ENCODE data around the gene PSMA7.

Gene PSMA7

DNA sequence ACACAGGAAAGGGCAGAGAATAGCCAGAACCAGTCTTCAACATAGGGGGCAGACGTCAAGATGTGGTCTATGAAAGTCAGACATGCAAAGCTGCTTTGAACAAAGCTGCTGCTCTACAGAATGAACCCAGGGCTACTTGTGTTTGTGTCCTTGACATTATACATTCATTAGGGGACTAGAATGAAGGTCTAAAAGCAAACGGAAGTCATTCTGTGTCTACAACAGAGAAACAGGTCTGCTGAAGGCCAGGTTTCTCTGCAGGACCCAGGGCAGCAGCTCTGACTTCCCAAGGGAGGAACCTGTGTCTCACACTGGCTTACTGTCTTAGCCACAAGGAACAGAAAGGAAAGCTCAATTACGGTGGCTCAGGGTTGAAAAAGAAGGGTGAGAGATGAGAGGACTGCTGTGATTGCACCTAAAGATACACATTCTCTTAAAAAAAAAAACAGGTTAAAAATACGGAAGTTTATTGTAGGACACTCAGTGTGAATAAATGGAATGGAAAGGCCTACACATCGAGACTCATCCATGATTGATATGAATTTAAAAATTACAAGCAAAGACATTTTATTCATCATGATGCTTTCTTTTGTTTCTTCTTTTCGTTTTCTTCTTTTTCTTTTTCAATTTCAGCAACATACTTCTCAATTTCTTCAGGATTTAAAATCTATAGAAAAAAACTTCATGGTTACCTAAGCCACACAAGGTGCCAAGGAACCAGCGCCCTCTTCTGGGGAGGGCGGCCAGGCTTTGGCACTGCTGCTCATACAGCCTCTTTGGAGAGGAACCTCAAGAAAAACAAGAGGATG is 6.7 kb downstream of the PSMA7 start:
- peak in 4 of 14 donors; percentile 5 to 24 (median 18) for DNase-seq

DNA sequence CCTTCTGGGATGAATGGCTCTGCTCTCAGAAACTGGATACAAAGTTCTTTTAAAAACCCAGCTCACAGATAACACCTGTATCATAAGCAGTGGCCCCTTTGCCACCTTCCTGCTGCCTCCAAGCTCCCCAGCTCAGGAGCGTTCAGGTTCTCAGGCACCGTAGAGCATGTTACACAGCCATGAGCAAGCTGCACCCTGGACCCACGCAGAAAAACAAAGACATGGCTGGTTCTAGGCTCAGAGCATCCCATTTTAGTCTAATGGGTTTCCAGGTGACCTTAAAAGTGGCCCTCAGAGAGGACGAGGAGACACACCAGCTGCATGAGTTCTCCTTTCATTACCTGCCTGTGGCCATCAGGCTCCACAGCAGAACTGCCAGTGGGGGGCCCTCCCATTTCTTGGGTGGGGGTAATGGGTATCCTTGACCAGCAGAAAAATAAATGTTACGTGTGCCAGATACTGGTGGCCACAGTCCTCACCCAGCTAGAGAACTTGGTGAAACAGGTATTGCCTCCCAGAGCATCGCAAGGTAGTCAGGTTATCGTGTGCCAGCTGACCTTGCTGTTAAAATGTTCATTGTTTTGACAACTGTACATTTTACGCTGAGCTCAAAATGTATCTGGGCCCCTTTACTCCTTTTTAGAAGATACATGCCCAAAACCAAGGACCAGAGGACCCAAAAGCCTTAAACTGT is 7.5 kb downstream of the PSMA7 start:
- DNase-seq = no peak

DNA sequence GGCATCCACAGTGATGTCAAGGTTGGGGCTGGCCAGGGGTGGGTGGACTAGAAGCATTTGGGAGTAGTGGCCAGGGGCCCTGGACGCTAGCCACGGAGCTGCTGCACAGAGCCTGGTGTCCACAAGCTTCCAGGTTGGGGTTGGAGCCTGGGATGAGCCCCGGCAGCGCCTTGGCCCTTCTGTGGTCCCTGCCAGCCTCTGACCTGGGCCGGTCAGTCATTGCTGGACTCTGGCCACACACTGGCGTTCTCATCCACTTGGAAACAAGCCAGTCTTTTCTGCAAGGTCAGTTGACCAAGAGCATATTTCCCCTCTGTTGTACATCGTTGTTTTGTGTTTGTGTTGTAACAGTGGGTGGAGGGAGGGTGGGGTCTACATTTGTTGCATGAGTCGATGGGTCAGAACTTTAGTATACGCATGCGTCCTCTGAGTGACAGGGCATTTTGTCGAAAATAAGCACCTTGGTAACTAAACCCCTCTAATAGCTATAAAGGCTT is 8.4 kb downstream of the PSMA7 start:
- DNase-seq = no peak

DNA sequence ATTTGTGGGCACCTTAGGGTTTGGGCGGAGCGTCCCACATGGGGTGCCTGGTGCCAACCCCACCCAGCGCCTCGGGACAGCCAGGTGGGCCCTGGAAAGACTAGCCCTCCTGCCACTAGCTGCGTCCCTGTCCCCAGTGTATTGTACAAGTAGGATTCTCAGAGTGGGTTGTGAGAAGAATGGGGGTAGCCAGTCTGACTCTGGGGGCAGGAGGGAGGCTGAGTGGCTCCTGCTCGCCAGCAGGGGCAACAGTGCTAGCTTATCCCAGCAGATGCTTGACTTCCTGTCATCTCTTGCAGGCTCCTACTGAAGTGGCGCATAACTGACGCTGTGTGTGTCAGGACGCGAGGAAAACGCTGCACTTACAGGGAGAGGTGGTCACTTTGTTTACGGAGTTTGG is 9.3 kb downstream of the PSMA7 start:
- no peak for DNase-seq

DNA sequence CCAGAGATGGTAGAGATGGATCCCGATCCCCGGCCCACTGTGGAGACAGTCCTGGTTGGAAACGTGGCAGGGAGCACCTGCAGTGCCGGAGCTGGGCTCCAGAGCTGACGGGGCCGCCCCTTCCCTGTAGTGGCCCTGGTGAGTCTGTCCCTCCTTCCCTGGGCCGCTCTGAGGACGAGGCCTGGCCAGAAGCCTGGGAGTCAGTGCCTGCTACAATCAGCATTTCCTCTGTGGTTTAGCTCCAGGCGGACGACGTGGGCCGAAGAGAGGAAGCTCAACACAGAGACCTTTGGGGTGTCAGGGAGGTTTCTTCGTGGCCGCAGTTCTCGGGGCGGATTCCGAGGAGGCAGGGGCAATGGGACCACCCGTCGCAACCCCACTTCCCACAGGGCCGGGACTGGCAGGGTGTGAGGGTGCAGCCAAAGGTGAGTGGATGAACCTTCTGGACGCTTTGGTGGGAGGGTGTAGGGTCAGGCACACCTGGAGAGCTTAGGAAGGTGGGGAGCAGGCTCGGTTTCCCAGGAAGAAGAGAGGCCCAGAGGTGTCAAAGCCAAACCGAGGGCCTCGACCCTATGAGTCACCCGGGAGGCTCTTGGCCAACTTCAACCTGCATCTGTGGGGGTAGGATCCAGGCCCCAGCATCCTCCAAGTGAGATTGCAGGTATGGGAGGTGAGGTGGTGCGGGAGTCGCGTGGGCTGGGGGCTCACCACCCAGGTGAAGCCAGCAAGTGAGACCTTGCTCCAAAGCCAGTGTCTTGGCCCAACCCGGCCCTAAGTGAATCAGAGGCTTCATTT is 9.9 kb downstream of the PSMA7 start:
- peak in 1 of 14 donors; percentile 16 for DNase-seq

DNA sequence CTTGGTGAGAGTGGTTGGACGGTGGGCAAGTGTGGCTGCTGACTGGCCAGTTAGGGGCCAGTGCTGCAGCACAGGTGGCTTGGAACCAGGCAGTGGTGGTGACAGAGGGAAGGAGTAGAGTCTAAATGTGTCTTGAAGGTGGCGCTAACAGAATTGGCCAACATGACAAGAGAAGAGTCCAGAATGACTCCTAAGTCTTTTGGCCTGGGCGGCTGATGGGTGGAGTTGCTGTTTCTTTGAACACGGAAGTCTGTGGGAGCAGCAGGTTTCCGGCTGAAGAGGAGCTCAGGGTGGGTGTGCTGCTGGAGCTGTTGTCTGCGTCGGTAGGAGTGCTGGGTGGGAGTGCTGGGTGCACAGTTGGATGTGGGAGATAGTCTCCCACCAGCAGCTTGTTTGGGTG is 10.8 kb downstream of the PSMA7 start:
- no peak for DNase-seq

DNA sequence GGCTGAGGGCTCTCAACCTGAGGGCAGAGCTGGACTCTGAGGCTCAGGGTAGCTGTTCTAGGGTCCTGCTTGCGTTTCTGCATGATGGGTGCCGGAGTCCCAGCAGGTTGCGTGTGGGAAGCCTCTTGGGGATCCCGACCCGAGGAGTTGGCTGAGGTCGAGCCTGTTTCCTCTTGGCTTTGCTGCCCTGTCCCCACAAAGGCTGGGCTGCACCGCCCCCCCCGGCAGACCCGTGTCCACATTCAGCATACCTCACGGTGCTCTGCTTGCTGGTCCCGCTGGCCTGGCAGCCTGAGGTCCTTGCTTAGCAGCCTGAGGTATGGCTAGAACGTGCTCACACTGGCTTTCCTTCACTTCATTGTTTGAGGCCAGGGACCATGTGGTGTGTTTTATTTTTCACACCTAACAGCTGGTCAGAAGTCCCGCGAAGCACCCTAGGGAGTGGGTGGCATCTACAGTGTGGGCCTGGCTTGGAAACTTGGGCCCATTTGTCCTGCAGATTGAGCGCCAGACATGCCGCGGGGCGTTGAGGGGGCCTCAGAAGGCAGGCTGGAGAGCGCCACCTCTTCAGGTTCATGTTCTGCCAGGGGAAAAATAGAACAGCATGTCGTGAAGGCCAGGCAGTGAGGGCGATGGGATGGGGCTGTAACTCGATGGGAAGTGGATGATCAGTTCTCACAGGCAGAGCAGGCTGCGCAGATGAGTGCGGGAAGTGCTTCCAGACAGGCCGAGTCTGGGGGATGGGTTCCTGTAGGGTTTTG is 11.5 kb downstream of the PSMA7 start:
- no peak for DNase-seq

DNA sequence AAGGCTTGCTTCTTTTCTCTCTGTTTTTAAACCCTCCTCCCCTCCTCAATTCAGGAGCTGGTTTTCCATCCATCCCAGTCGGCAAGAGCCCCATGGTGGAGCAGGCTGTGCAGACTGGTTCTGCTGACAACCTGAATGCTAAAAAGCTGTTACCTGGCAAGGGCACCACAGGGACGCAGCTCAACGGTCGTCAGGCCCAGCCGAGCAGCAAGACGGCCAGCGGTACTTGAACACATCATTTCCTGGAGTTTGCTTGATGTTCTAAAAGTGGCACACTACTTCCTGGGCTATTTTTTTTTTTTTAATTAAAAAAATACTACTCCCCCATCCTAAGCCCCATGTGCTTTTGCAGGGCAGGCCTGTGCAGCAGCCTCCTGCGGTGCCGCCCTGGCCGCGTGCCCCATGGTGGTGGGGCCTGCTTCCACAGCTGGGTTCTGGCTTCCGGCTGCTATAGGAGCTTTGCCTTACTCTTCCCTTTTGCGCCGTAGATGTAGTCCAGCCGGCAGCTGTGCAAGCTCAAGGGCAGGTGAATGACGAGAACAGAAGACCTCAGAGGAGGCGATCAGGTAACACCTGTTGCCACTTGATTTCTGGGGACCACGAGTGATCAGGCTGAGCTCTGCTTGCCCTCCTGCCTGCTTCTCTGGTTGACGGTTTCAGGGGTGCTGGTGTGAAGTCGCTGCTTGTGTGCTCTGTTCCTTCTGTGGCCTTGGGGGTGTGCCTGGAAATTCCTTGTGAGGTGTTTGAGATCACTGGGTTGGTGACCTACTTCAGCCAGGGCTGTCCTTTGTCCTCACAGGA is 13.3 kb downstream of the PSMA7 start:
- no peak for DNase-seq

DNA sequence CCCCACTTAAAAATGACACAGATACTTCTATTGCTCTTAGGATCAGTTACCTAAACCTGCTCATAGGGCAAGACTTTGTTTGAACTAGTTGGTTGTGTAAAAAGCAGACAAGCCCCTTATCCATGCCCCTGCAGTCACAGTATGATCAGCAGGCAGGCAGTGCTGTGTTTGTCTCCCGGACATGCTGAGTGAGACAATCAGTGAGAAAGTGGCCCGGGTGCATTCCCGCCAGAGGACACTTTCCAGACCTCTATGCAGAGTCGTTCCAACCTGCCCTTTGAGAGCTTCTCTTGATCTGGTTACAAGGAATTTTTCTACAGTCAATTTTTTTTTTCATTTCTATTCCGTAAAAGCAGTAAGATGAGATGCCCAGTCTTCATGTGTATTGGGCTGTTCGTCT is 14.7 kb downstream of the PSMA7 start:
- no peak for DNase-seq

DNA sequence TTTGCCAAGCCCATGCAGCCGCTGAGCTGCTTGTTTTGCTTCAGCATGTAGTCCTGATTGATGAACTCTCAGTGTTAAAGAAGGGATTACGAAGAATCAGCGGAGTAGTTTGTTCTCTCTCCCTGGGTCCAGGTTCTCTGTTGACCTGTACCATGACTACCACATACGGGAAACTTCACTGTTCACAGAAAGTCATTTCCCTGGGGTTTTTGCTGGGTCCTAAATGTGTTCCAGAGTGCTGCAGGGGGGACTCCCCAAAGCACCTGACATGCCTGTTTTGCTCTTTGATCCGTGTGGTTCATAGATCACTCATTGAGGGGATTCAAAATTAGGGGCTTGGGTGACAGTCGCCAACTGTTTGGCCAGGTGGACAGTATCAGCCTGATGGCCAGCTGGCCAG is 15.4 kb downstream of the PSMA7 start:
- no peak for DNase-seq

DNA sequence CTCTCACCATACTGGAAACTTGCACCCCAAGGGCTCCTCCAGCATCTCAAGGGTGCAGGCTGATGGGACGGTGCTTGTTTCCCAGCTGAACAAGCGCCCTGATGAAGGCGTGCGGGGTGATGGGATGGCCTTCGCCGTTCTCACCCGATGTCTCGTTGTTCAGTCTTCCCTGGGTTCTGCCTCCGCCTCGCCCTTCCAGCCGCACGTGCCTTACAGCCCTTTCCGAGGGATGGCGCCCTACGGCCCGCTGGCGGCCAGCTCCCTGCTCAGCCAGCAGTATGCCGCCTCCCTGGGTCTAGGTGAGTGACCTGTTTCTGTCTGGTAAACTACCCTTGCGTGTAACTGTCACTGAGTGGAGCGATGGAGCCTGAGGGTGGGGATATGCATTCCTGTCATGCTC is 17.1 kb downstream of the PSMA7 start:
- DNase-seq = no peak

DNA sequence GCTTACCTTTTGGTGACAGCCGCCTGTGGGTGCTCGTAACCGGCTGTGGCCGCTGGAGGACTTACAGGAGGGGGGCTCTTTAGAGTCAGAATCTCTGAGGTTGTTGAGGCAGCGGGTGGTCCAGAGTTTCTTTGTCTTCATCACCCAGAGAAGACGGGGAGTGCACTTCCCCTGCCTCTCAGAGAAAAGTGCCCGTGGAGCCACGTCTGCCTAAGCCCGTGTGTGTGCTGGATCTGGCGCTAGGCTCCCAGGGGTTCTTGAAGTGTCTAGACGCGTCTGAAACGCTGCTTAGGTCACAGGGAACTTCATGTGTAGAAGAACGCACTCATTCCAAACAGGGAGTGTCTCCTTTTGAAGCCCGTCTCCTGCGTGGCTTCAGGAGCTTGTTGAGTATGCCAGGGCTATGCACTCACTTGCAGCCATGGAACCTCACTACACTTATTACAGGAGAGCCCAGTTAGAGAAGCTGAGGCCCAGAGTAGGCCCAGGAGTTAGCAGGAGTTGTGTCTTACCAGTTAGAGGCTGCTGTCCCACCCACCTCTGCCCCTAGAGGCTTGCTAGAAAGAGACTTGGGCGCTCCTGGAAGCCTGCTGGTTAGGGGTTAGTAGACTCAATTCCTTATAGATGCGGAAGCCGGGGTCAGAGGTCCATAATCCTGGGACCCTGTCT is 19.6 kb downstream of the PSMA7 start:
- no peak for DNase-seq

DNA sequence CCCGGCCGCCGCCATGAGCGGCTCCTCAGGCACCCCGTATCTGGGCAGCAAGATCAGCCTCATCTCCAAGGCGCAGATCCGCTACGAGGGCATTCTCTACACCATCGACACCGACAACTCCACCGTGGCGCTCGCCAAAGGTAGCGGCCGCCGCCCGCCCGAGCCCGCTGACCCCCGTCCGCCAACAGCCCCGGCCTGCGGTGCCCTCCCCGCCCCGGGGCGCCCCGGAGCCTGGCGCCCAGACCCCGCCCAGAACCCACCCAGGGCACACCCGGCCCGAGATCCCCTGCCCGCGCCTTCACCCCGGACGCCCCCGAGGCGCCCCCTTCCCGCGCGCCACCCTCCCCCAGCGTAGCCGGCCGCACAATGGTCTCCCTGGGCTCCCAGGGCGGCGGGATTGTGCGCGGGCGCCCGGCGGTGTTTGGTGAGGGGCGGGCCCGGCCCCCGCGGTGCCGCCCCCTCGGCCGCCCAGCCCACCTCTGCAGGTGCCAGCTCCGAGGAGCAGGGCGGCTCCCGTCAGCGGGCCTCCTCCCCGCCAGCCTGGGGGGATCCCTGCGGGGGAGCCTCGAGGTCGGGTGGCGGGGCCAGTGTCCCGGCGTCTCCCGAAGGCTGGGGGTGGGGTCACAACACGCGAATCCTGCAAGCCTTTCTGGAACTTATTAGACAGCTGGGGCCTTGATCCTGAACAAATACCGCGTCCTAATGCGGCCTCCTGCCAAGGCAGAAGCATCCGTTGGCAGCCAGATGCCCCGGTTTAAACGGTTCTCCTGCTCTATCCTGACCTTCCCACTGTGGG is 20.3 kb downstream of the PSMA7 start:
- DNase-seq = peak in 6 of 14 donors; percentile 39 to 64 (median 48)

DNA sequence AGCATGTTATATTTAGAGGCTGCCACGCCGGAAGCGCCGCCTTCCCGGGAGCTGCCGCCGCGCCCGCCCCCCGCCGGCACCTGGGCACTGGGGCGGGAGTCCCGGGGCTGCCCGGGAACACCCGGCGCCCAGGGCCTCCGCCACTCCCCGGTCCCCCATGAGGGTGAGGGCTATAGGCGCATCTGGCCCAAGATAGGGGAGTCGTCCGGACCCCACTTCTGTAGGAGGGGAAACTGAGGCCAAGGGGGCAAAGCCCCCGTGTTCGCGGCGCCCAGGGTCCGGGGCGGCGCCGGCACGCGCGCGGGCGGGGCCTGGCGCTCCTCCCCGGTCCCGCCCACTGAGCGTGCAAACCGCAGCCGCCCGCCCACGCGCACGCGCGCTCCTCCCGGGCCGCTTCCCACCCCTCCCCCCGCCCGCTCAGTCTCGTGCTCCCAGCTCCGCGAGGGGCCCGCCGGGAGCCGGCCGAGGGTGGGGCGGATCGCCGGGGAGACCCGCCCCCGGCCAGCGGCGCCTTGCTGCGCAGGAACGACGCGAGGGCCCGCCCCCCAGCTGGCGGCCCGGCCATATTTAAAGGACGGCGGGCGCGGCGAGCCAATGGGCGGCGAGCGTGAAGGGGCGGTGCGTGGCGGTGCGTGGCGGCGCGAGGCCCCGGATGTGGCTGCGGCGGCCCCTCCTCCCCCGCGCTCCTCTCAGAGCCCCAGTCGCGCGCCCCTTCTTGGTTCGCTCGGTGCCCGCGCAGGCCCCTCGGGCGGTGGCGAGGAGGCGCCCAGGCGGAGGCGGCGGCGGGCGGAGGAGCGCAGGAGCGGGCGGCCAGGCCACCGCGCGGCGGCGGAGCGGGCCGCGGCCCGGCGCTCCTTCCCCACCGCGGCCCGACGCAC is 21.2 kb downstream of the PSMA7 start, which contains the start of gene LSM14B:
LSM14B (plus strand) TSS at position 700 of the 878 bp plus-strand sequence. CDS start 192 bp downstream, outside the sequence.
- peak; percentile 53 to 99 (median 92) for DNase-seq

DNA sequence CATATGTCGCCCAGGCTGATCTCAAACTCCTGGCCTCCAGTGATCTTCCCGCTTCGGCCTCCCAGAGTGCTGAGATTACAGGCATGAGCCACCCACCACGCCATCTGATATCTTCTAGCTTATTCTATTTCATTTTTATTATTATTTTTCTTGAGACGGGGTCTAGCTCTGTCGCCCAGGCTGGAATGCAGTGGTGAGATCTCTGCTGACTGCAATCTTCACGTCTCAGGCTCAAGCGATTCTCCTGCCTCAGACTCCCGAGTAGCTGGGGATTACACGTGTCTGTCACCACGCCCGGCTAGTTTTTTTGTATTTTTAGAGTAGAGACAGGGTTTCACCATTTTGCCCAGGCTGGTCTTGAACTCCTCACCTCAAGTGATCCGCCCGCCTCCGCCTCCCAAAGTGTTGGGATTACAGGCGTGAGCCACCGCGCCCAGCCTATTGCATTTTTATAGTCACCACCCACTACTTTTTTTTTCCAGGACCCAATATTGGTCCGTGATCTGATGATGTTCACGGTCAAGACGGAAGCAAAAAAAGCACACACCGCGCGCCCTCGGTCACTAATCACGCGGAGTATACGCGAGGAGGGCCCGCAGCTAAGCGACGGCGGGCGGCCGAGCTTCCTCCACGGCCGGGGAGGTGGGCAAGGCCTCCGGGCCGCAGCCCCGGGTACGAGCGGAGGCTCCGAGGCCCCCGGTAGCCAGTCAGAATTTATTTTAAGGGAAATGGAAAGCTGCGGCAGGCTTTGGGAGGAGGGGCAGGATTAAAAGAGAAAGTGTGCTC is 22.0 kb downstream of the PSMA7 start:
- DNase-seq = no peak

DNA sequence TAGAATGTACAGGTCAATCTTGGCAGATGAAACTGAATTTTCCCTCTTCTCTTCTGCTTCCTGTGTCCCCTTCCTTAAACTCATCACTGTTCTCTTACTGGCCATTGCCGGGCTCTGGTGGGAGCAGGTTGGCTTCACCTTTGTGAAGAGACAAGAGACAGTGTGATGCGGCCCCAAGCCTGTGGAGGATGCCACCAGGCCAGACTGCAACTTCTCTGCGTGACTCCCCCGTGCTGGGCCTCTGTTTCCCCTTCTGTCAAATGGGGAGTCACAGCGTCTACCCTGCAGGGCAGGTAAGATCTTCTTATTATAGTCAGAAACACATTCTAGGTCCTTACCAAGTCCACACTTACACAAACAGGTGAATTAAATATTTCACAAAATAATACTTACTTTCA is 22.8 kb downstream of the PSMA7 start:
- no peak for DNase-seq

DNA sequence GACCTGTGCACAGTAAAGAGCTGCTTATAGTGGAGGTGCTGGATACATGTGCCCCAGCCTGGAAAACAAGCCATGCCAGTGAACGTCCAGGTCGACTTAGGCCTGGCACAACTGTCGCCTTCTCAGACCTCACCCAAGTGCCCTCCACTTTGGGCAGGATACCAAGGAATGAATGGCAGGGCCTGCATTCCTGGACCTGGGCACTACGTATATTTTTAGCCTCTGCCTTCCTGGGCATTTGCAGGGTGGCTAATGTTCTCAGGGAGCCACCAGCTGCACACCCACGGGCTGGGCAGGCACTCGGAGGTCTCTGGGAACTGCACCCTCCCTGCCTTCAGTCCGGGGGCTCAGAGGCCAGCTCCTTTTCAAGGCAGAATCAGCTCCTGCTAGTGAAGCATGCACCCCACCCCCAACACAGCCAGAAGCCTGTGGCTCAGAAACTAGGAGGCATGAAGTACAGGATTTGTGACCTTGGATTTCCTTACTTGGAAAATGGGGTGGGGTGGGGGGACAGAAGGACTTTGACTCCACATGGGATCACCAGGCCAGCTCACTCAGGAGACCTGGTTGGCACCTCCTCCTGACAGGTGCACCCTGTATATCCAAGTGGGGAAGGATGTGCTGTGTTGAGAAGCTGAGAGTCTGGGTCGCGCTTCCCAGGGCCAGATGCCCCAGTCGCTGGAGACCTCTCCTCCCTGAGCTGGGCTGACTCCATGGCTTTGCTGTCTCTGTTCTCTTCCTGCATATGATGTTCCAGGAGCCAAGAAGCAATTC is 23.4 kb downstream of the PSMA7 start:
- DNase-seq = no peak
